Measurements from ENCODE around the gene GLS.
"Not testable (repeated sequence)": the region's sequence is repeated elsewhere in the genome, so short reads cannot be mapped to it uniquely, and the experiment has no call there.

GLS gene

GRCh38 chr2:190880378-190881083 is at the start of gene GLS:
Gene GLS (plus strand): TSS chr2:190880821. CDS start chr2:190881085, 264 bp downstream.
- DNase-seq (ENCODE audit: low read depth in 2 of 2), result peak; percentile 90 to 92

GRCh38 chr2:190831941-190832340 is 48.7 kb upstream of the GLS start:
- DNase-seq (ENCODE audit: low read depth in 2 of 2), result no peak

GRCh38 chr2:190834890-190835208 is 45.8 kb upstream of the GLS start:
- no peak for DNase-seq (ENCODE audit: low read depth in 2 of 2)

- no peak for DNase-seq (ENCODE audit: low read depth in 2 of 2)
Measured at GRCh38 chr2:190835303-190835930, 45.2 kb upstream of the GLS start.

- DNase-seq (ENCODE audit: low read depth in 2 of 2), result no peak
Measured at GRCh38 chr2:190836767-190837166, 43.9 kb upstream of the GLS start.

GRCh38 chr2:190837420-190837819 is 43.2 kb upstream of the GLS start:
- DNase-seq (ENCODE audit: low read depth in 2 of 2), result no peak

- DNase-seq (ENCODE audit: low read depth in 2 of 2), result no peak
Measured at GRCh38 chr2:190837952-190838361, 42.7 kb upstream of the GLS start.

GRCh38 chr2:190838492-190838910 is 42.1 kb upstream of the GLS start:
- DNase-seq (ENCODE audit: low read depth in 2 of 2), result no peak

- DNase-seq (ENCODE audit: low read depth in 2 of 2), result no peak
Measured at GRCh38 chr2:190840569-190841172, 40.0 kb upstream of the GLS start.

GRCh38 chr2:190841707-190842505 is 38.7 kb upstream of the GLS start:
- DNase-seq (ENCODE audit: low read depth in 2 of 2), result no peak

GRCh38 chr2:190842606-190843104 is 38.0 kb upstream of the GLS start:
- DNase-seq (ENCODE audit: low read depth in 2 of 2), result no peak

- DNase-seq (ENCODE audit: low read depth in 2 of 2), result no peak
Measured at GRCh38 chr2:190843890-190844699, 36.5 kb upstream of the GLS start.

- DNase-seq (ENCODE audit: low read depth in 2 of 2), result no peak
Measured at GRCh38 chr2:190844700-190845401, 35.8 kb upstream of the GLS start.

- no peak for DNase-seq (ENCODE audit: low read depth in 2 of 2)
Measured at GRCh38 chr2:190846746-190847145, 33.9 kb upstream of the GLS start.

GRCh38 chr2:190847504-190848081 is 33.0 kb upstream of the GLS start:
- no peak for DNase-seq (ENCODE audit: low read depth in 2 of 2)

- no peak for DNase-seq (ENCODE audit: low read depth in 2 of 2)
Measured at GRCh38 chr2:190849774-190850173, 30.8 kb upstream of the GLS start.

- DNase-seq (ENCODE audit: low read depth in 2 of 2), result not testable (repeated sequence)
Measured at GRCh38 chr2:190853022-190853421, 27.6 kb upstream of the GLS start.

- DNase-seq (ENCODE audit: low read depth in 2 of 2), result no peak
Measured at GRCh38 chr2:190853531-190854383, 26.9 kb upstream of the GLS start.

GRCh38 chr2:190854726-190855125 is 25.9 kb upstream of the GLS start:
- no peak for DNase-seq (ENCODE audit: low read depth in 2 of 2)
